Osteocyte (in vitro differentiated cells): ENCODE measurements around the gene PLPPR3. TPM values are rescaled to one million over a fixed set of nuclear protein-coding genes. Genes with fewer than 3 reads are reported as not detected.

Experiments used
- DNase-seq: peaks from one replicate; pipeline ENCODE4 v3.0.0; 2021; ENCODE audit warnings: mixed read lengths; ENCODE audit not compliant: unreplicated experiment; ENCODE audit errors: extremely low spot score
- H3K27ac Mint-ChIP-seq: one replicate; pipeline ENCODE4 v1.8.0; 2021; ENCODE audit warnings: mild to moderate bottlenecking, mixed read lengths; ENCODE audit not compliant: unreplicated experiment
- H3K27me3 Mint-ChIP-seq: one replicate; pipeline ENCODE4 v1.8.0; 2021; ENCODE audit warnings: mixed read lengths; ENCODE audit not compliant: unreplicated experiment
- H3K36me3 Mint-ChIP-seq: one replicate; pipeline ENCODE4 v1.8.0; 2021; ENCODE audit warnings: mixed read lengths; ENCODE audit not compliant: unreplicated experiment
- H3K4me1 Mint-ChIP-seq: one replicate; pipeline ENCODE4 v1.8.0; 2021; ENCODE audit warnings: mixed read lengths; ENCODE audit not compliant: unreplicated experiment
- H3K4me3 Mint-ChIP-seq: one replicate; pipeline ENCODE4 v1.8.0; 2021; ENCODE audit warnings: mild to moderate bottlenecking, moderate library complexity, mixed read lengths; ENCODE audit not compliant: unreplicated experiment
- H3K9me3 Mint-ChIP-seq: one replicate; pipeline ENCODE4 v1.8.0; 2021; ENCODE audit warnings: mixed read lengths; ENCODE audit not compliant: unreplicated experiment
- total RNA-seq: library from RNA; stranded (reverse); gene quantifications from 2 replicates; pipeline ENCODE4 v1.2.1, GENCODE V29; 2021
- TF ChIP-seq, protein P1 (sequence below): fragments of 200-600 bp; sonication (generic); IDR thresholded peaks from 2 replicates; pipeline ENCODE4 v1.5.0; 2021; ENCODE audit warnings: antibody characterized with exemption, mild to moderate bottlenecking, moderate library complexity

PLPPR3 gene
- total RNA-seq, 1 donor from 2014 or later, result 18.2 TPM

DNA sequence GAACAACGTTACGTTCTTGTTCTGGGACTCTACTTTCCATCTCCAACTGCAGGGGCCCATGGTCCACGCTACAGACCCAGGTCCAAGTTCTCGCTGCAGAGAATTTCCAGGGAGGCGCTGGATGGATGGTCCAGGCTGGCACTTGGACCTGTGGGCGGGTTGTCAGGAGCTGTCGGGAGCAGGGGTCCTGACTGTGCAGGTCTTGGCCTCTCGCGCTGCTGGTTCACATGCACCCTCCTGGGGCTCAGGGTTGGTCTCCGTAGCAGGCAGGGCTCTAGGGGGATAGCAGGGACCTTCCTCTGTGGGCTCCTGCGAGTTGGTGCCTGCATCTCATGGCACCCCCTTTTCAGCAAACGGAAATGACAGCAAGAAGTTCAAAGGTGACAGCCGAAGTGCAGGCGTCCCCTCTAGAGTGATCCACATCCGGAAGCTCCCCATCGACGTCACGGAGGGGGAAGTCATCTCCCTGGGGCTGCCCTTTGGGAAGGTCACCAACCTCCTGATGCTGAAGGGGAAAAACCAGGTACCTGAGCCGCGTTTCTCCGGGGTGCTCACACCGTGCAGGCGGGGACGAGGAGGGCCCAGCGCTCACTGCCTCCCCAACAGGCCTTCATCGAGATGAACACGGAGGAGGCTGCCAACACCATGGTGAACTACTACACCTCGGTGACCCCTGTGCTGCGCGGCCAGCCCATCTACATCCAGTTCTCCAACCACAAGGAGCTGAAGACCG, 17.9 kb downstream of the PLPPR3 start:
- Mint-ChIP-seq H3K27me3 (no peaks in the 10 kb centered on the region), H3K4me3 (no peak overlapping the region), H3K4me1 (peaks cover 50% of the 10 kb centered on the region), H3K9me3 (no peaks in the 10 kb centered on the region), H3K36me3 (peaks cover 33% of the 10 kb centered on the region), H3K27ac (no peak overlapping the region)
- DNase-seq, result no peak
- TF ChIP-seq, protein P1, sequence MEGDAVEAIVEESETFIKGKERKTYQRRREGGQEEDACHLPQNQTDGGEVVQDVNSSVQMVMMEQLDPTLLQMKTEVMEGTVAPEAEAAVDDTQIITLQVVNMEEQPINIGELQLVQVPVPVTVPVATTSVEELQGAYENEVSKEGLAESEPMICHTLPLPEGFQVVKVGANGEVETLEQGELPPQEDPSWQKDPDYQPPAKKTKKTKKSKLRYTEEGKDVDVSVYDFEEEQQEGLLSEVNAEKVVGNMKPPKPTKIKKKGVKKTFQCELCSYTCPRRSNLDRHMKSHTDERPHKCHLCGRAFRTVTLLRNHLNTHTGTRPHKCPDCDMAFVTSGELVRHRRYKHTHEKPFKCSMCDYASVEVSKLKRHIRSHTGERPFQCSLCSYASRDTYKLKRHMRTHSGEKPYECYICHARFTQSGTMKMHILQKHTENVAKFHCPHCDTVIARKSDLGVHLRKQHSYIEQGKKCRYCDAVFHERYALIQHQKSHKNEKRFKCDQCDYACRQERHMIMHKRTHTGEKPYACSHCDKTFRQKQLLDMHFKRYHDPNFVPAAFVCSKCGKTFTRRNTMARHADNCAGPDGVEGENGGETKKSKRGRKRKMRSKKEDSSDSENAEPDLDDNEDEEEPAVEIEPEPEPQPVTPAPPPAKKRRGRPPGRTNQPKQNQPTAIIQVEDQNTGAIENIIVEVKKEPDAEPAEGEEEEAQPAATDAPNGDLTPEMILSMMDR, result no peak

DNA sequence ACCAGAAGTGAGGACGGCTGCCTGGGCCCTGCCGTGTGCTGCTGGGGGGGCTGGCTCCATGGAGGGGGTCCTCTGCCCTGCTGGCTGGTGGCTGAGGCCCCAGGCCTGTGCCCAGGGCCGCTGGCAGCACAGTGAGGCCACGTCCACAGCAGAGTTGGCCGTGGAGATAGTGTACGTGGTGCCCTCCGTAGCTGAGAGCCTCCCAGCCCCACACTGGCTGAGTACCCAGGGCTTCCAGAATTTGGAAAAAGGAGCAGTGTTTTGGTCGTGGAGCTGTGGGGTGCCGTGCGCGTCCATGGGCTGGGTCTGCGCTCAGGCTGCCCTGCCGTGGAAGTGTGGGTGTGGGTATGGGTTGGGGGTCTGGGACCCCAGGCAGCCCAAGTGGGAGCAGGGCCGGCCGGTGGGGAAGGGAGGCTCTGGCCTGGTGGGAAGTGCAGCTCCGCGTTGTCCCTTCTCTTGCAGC, 18.6 kb downstream of the PLPPR3 start:
- TF ChIP-seq, protein P1, result no peak
- H3K9me3 Mint-ChIP-seq, result no peaks in the 10 kb centered on the region
- H3K4me1 Mint-ChIP-seq, result peaks cover 50% of the 10 kb centered on the region
- H3K36me3 Mint-ChIP-seq, result peaks cover 33% of the 10 kb centered on the region
- no peaks in the 10 kb centered on the region for H3K27me3 Mint-ChIP-seq
- no peak overlapping the region for H3K4me3 Mint-ChIP-seq
- H3K27ac Mint-ChIP-seq, result peak overlapping the region; percentile 85
- DNase-seq, result no peak

DNA sequence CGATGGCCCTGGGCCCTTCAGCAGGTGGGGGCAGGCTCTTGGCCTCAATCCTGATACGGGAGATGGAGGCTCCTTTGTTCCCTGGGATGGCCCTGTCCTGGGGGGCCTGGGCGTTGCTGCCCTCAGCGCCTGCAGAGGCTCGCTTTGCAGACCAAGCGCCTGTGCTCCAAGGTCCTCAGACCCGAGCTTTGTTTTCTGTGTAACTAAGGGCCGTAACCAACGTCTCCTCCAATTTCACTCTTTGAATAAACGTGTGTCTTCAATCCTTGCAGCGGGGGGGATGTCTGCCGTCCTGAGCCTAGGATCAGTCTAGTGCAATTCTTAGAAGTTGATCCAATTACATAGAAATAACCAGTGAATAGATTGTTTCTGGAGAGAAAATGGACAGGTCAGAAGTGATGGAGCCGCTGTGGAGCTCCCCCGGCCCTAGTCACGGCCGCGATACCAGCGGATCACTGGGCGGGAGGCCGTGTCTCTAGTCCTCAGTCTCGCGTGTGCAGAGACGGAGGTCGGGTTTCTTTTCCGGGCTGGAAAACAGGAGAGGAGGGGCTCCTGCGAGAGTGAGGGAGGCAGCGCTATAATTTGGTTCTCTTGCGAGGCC, 19.2 kb downstream of the PLPPR3 start:
- Mint-ChIP-seq H3K27me3 (no peaks in the 10 kb centered on the region), H3K4me3 (peak overlapping the region; percentile 56), H3K9me3 (no peaks in the 10 kb centered on the region), H3K36me3 (peaks cover 29% of the 10 kb centered on the region), H3K27ac (peak overlapping the region; percentile 85), H3K4me1 (peaks cover 49% of the 10 kb centered on the region)
- TF ChIP-seq, protein P1, result no peak
- DNase-seq, result no peak

DNA sequence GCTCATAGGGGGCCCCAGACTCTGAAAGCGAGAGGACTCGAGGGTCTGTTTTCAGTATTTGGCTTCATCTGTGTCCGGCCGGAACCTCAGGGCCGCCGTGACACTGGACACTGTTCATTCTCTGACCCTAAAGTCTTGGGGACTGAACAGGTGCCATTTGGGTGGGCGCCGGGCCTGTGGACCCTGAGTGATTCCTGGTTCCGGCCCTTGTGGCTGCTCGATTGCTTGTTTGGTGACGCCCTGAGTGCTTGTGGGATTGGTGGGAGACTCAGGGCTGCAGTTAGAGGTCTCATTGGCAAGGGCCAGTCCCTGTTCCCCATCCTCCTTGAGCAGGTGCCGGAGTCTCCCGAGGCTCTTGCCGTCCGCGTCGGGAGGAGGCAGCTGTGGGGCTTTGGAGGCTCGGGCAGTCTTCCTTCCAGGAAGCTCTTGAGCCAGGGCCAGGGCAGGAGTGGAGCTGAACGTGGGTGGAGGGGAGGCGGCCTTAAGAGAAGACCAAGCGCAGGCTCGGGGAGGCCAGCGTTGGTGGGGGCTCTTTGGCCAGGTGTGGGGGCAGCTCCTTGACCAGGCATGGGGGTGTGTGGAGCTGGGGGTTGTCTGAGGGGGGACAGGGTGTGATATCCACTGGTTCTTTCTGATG, 19.8 kb downstream of the PLPPR3 start:
- TF ChIP-seq, protein P1, result no peak
- peaks cover 23% of the 10 kb centered on the region for H3K36me3 Mint-ChIP-seq
- H3K4me1 Mint-ChIP-seq, result peaks cover 45% of the 10 kb centered on the region
- H3K27ac Mint-ChIP-seq, result peak overlapping the region; percentile 85
- DNase-seq, result no peak
- peak overlapping the region; percentile 56 for H3K4me3 Mint-ChIP-seq
- H3K9me3 Mint-ChIP-seq, result no peaks in the 10 kb centered on the region
- H3K27me3 Mint-ChIP-seq, result no peaks in the 10 kb centered on the region
